HG03108 (cell line): ENCODE measurements around the gene NAB1.
"Not testable (repeated sequence)": the region's sequence is repeated elsewhere in the genome, so short reads cannot be mapped to it uniquely, and the experiment has no call there.

Experiments used
- ATAC-seq: cut with Tn5 transposase; IDR thresholded peaks from one replicate; pipeline ENCODE4 v1.9.1; 2021; ENCODE audit warnings: moderate library complexity; ENCODE audit not compliant: unreplicated experiment

Gene NAB1, protein sequence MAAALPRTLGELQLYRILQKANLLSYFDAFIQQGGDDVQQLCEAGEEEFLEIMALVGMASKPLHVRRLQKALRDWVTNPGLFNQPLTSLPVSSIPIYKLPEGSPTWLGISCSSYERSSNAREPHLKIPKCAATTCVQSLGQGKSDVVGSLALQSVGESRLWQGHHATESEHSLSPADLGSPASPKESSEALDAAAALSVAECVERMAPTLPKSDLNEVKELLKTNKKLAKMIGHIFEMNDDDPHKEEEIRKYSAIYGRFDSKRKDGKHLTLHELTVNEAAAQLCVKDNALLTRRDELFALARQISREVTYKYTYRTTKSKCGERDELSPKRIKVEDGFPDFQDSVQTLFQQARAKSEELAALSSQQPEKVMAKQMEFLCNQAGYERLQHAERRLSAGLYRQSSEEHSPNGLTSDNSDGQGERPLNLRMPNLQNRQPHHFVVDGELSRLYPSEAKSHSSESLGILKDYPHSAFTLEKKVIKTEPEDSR

GRCh38 chr2:190649035-190649797 is at the start of gene NAB1:
NAB1 (plus strand) TSS chr2:190649083; CDS start chr2:190659177, 10,094 bp downstream.
- peak; percentile 41 for ATAC-seq

DNA sequence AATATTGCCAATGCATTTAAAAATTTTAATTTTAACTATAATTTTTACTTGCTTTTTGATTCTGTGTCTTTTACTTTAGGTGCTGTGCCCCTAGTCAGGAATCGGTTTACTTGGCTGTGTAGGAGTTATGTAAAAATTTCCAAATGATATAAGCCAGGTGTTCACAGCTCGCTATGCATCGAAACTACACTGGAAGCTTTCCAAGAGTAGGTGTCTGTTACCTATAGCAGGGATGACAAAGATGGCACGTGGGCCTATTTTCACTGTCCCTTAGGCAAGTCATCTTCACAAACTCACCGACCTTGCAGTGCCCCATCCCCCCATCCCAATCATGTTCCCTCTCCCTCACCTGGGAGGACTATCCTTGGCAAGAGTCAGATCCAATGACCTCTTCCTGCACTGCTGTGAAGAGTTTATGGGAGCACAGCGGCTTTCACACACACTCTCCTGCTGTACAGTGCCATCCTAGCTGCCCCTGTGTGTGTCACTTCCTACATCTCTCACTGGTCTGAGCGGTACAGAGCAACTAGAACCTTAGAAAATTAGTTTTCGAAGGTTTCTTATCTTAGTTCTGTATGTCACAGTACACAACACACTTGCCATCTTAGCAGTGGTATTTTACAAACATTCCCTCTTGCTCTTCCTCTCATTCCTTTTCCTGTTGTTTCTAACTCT is 49.2 kb upstream of the NAB1 start:
- ATAC-seq = no peak

DNA sequence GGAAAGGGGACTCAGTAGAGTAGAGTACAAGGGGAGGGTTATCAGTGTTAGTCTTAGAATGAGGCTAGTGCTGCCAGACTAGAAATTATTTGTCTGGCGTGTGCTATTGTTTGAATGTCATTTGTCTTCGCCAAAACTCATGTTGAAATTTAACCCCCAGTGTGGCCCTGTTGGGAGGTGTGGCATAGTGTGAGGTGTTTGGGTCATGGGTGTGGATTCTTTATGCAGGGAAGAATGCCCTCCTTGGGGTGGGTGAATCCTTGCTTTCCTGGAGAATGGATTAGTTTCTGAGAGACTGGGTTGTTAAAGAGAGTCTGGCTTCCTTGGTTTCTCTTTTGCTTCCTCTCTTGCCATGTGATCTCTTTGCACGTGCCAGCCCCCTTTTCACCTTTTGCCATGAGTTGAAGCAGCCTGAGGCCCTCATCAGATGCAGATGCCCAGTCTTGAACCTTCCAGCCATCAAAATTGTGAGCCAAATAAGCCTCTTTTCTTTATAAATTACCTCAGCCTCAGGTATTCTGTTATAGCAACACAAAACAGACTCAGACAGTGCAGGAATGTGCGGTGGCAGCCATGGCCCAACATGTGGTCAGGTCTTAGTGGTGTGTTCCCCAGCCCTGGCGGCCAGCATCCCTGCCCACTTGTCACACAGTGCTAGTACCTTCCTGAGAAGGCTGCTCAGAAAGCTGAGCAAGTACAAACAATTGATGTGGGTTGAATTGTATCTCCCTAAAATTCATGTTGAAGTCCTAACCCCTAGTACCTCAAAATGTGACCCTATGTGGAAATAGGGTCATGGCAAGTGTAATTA is 48.4 kb upstream of the NAB1 start:
- no peak for ATAC-seq

- ATAC-seq = no peak
Measured at GRCh38 chr2:190603374-190603773, 45.5 kb upstream of the NAB1 start.

DNA sequence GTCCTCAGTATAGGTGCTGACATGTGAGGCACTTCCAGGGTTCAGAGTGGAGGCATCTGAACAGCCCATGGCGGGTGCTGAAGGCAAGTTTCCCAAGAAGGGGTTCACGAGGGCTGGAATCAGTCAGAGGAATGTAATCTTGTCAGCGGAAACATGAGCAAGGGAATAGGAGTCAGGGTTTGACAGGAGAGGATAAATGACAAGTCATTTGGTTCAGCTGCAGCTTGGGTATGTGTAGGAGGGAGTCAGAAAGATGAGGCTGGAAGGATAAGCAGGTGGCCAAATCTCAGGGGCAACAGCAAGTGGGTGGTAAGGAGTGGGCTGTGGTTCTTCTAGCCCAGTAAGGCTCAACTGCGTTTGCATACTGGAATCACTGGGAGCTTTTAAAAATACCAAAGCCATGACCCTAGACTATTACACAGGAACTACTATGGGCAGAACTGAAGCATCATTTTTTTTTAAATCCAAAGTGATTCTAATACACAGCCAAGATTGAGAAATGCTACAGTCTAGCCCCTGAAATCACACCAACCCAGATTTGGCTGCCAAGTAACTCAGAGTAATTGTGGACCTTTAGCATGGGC is 41.8 kb upstream of the NAB1 start:
- no peak for ATAC-seq

DNA sequence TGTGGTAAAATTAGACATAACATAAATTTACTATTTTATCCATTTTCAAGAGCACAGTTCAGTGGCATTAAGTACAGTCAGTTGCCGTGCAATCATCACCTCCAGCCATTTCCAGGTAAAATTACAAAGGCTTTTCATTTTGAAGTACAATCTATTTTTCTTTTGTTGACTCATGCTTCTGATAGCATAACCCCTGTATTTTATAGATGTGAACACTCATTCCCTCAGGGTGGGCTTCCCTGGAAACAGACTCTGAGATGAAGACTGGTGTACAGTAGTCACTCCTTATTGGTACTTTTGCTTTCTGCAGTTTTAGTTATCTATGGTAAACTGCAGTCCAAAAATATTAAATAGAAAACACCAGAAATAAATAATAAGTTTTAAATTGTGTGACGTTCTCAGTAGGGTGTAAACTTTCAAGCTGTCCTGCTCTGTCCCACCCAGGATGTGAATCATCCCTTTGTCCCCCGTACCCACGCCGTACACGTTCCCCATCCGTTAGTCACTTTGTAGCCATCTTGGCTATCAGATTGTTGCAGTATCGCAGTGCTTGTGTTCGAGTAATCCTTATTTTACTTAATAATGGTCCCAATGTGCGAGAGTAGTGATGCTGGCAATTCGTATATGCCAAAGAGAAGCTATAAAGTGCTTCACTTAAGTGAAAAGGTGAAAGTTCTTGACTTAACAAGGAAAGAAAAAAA is 41.1 kb upstream of the NAB1 start:
- ATAC-seq = no peak

- ATAC-seq = not testable (repeated sequence)
Measured at GRCh38 chr2:190608863-190609262, 40.0 kb upstream of the NAB1 start.

DNA sequence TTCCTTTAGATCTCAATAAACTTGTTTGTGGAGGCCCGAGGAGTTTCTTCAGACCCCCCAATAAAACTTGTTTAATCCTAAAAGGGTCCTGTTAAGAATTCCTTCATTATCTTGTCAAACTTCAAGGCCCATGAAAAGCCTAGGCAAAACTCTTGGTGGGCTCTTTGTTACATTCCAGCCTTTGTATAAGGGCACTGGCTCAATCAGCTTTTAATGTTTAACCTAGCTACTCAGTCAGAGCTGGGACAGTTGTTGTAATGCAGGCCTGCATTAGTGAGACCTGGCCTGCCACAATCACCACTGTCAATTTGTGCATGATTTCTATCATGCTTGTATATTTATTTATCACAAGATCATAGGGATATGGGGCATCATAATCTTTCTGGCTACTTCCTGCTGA is 39.5 kb upstream of the NAB1 start:
- not testable (repeated sequence) for ATAC-seq

- ATAC-seq = not testable (repeated sequence)
Measured at GRCh38 chr2:190610528-190610927, 38.4 kb upstream of the NAB1 start.

GRCh38 chr2:190615555-190616200 is 33.2 kb upstream of the NAB1 start:
- ATAC-seq = no peak

GRCh38 chr2:190618030-190618429 is 30.9 kb upstream of the NAB1 start:
- ATAC-seq = no peak

GRCh38 chr2:190625691-190626090 is 23.2 kb upstream of the NAB1 start:
- ATAC-seq = no peak

DNA sequence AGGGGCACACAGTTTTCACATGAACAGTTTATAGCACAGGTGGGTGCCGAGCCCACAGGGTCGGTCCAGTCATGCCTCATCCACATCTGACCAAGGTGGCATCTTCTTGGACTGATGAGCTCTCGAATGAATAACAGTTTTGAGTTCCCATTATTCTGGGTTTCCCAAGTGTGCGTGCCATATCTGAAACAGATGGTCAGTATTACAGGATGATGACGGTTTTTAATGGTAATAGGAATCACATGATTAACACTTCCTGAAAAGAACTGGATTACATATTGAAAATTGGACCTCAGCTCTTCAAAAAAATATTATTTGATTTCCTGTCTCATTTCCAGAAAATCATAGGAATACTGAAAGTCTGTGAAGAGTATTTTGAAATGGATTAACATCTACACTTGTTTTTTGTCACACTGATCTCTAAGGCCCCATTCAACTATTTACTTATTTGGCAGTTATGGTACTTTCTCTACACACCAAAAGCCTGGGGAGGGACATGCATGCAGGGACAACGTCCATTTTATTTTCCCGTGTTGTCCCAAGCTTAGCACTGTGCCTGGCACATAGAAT is 22.2 kb upstream of the NAB1 start:
- no peak for ATAC-seq

GRCh38 chr2:190627448-190628412 is 21.2 kb upstream of the NAB1 start:
- ATAC-seq = peak; percentile 72

DNA sequence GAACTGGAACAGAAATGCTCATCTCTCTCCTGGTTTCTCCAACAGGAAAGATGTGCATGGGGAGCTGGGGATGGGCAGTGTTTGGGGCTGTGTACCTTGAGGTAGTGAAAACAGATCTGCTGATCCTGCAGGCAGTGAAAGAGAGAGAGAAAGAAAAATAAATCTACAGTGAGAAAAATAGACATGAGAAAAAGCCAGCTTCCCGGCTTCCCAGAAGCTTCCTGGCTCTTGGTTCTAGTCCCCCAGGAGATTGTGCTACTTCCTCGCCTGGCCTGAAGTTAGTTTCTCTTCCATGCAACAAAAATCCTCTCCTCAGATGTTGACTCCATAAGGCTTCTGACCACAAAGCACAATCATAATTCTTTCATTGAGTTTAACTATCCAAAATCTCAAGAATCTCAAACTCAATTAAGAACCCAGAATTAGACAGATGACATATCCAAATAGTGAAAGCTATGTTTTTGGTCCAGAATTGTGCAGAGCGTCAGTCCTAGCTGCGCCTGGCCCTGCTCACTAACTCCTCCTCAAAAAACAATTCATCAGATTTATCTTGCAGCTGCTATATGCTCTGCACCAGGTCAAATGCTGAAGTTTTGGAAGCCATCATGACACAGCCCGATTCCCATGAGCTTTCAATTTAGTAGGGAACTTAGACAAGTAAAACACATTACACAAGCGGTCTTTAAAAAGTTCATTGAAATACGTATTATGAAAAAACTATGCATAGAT is 20.1 kb upstream of the NAB1 start:
- ATAC-seq = no peak

- no peak for ATAC-seq
Measured at GRCh38 chr2:190634381-190634780, 14.5 kb upstream of the NAB1 start.

- ATAC-seq = no peak
Measured at GRCh38 chr2:190635781-190636180, 13.1 kb upstream of the NAB1 start.
